T-helper 1 cell treated with Interleukin-12 subunit alpha and Interleukin-12 subunit beta and Interleukin-4 antibody, amounts not matched to agents 30 μg/mL and 1 μg/mL, for 36 hours (primary cell): ENCODE data around the gene SLC22A23.

ENCODE experiments used
- H3K27ac Mint-ChIP-seq: one replicate; pipeline ENCODE4 v1.8.0; 2021; ENCODE audit warnings: mild to moderate bottlenecking, mixed read lengths
- H3K27me3 Mint-ChIP-seq: one replicate; pipeline ENCODE4 v1.8.0; 2021; ENCODE audit warnings: low read depth, mixed read lengths
- H3K36me3 Mint-ChIP-seq: one replicate; pipeline ENCODE4 v1.8.0; 2021; ENCODE audit warnings: low read depth, mixed read lengths
- H3K4me1 Mint-ChIP-seq: one replicate; pipeline ENCODE4 v1.8.0; 2021; ENCODE audit warnings: low read depth, mixed read lengths
- H3K4me3 Mint-ChIP-seq: one replicate; pipeline ENCODE4 v1.8.0; 2021; ENCODE audit warnings: mild to moderate bottlenecking, moderate library complexity, mixed read lengths
- H3K9me3 Mint-ChIP-seq: one replicate; pipeline ENCODE4 v1.8.0; 2021; ENCODE audit warnings: mixed read lengths

SLC22A23 gene

DNA sequence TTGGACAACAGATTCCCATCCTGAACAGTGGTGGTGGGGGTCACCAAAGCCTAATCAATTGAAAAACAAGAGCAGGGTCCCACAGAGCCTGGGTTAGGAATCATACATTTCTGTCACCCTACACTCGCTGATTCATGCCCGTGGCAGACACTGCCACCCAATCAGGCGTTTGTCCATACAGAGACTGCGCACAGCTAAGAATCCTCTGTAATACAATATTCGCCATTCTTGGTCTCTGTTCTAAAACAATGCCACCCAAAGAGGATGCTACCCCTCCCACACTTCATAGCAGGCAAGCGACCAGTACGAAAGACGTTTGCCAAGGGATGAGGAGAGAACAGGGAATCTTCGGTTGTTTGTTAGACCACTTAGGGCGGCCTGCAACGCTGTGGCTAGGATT is 28.1 kb upstream of the SLC22A23 start:
- H3K27me3 Mint-ChIP-seq, result peaks cover 11% of the 10 kb centered on the region
- H3K36me3 Mint-ChIP-seq, result no peaks in the 10 kb centered on the region
- peaks cover 2% of the 10 kb centered on the region for H3K4me1 Mint-ChIP-seq
- peaks cover 13% of the 10 kb centered on the region for H3K9me3 Mint-ChIP-seq
- H3K27ac Mint-ChIP-seq, result no peak overlapping the region
- no peak overlapping the region for H3K4me3 Mint-ChIP-seq

DNA sequence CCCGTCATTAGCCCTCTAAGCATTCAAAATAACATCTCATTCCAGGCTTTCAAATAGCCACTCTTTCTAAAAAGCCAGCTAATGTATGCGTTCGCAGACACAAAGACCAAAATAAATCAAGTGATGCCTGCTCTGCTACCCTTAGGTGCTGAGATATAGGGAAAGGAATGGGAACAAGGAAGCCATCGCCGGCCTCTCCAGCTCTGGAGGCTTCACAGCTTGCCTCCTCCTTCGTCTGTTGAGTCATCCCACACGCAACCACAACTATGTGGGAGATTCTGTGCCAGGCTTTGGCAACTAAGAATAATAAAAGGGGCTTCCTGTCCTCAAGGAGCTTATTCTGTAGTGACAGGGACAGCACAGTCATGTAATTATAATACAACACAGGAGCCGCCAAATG is 27.3 kb upstream of the SLC22A23 start:
- Mint-ChIP-seq H3K27me3 (peaks cover 13% of the 10 kb centered on the region), H3K27ac (no peak overlapping the region), H3K36me3 (no peaks in the 10 kb centered on the region), H3K9me3 (peaks cover 17% of the 10 kb centered on the region), H3K4me3 (no peak overlapping the region), H3K4me1 (peaks cover 2% of the 10 kb centered on the region)

DNA sequence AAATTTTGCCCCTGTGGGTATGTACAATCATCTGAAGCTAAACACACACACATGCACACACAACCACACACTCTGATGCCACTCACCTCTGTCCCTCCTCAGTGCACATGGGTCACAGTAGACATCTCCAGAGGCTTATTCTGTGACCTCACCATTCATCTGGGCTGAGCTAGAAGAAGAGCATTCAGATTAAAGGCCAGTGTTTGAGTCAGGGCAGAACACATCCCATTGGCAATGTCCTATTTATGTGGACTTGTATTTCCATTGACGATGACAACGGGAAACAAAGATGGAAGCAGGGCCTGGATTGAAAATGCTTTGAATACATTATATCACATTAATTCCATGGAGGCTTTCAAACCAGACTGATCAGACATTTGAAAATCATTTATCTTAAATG is 26.8 kb upstream of the SLC22A23 start:
- peaks cover 13% of the 10 kb centered on the region for H3K27me3 Mint-ChIP-seq
- peaks cover 17% of the 10 kb centered on the region for H3K9me3 Mint-ChIP-seq
- H3K27ac Mint-ChIP-seq, result no peak overlapping the region
- peaks cover 2% of the 10 kb centered on the region for H3K4me1 Mint-ChIP-seq
- no peak overlapping the region for H3K4me3 Mint-ChIP-seq
- H3K36me3 Mint-ChIP-seq, result no peaks in the 10 kb centered on the region

DNA sequence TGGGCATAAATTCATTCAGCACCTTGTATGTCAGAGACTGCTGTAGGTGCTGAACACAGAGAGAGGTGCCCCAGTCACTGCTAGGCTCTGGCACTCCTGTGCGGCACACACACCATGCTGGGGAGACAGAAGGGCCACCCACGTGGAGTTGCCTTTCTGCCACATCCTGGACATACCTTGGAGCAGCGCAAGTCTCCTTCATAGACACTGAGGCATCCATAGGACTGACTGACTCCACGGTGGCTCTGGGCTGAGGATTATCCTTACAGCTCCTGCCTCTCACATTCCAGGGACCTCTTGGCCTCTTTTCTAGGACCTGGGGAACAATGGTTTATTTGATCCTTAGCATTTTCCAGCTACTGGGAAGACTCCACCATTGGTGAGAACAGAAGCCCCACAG is 26.0 kb upstream of the SLC22A23 start:
- peaks cover 17% of the 10 kb centered on the region for H3K9me3 Mint-ChIP-seq
- no peak overlapping the region for H3K27ac Mint-ChIP-seq
- no peaks in the 10 kb centered on the region for H3K36me3 Mint-ChIP-seq
- peaks cover 13% of the 10 kb centered on the region for H3K27me3 Mint-ChIP-seq
- no peak overlapping the region for H3K4me3 Mint-ChIP-seq
- peaks cover 2% of the 10 kb centered on the region for H3K4me1 Mint-ChIP-seq

DNA sequence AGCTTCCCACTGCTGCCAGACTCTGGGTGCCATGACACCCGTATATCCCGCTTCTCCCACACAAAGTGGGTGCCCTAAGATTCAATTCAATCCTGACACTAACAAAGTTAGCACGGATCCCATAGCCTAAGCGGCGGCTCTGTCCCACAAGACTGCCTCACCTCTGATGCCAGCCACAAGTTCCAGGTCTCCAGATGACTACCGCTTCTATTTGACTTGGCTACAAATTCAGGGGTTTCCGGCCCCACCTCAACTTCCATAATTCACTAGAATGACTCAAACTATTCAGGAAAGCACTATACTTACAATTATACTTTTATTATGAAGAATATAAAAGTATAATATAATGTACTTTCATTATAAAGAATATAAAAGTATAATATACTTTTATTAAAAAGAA is 24.8 kb upstream of the SLC22A23 start:
- Mint-ChIP-seq H3K4me1 (peaks cover 2% of the 10 kb centered on the region), H3K4me3 (no peak overlapping the region), H3K36me3 (no peaks in the 10 kb centered on the region), H3K27me3 (peaks cover 13% of the 10 kb centered on the region), H3K9me3 (peaks cover 17% of the 10 kb centered on the region), H3K27ac (no peak overlapping the region)

DNA sequence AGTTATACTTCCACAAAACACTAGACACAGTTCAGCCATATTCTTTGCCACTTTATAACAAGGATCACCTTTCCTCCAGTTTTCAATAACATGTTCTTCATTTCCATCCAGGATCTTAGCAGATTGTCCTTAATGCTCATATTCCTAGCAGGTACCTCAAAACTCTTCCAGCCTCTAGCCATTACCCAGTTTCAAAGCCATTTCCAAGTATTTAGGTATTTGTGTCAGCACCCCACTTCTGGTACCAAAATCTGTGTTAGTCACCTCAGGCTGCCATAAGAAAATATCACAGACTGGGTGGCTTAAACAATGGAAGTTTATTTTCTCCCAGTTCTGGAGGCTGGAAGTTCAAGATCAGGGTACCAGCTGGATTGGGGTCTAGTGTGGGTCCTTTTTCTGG is 23.2 kb upstream of the SLC22A23 start:
- H3K36me3 Mint-ChIP-seq, result no peaks in the 10 kb centered on the region
- H3K27me3 Mint-ChIP-seq, result peaks cover 16% of the 10 kb centered on the region
- no peak overlapping the region for H3K27ac Mint-ChIP-seq
- no peak overlapping the region for H3K4me3 Mint-ChIP-seq
- H3K9me3 Mint-ChIP-seq, result peaks cover 17% of the 10 kb centered on the region
- no peaks in the 10 kb centered on the region for H3K4me1 Mint-ChIP-seq

DNA sequence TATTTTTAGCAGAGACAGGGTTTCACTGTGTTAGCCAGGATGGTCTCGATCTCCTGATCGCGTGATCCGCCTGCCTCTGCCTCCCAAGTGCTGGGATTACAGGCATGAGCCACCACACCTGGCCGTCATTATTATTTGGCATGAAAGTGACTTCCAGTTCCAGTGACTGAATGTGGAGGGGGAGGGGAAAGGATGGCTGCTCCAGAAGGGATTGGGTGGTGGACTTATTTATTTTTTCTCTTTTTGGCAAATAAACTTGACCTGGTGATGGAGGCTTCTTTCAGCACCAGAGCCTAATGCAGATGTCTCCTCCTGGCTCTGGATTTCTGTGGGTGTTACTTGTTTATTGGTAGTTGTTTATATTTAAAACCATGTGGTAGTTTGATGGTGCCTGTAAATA is 16.9 kb upstream of the SLC22A23 start:
- no peaks in the 10 kb centered on the region for H3K9me3 Mint-ChIP-seq
- peaks cover 3% of the 10 kb centered on the region for H3K27me3 Mint-ChIP-seq
- no peaks in the 10 kb centered on the region for H3K4me1 Mint-ChIP-seq
- H3K36me3 Mint-ChIP-seq, result no peaks in the 10 kb centered on the region
- H3K27ac Mint-ChIP-seq, result no peak overlapping the region
- no peak overlapping the region for H3K4me3 Mint-ChIP-seq

DNA sequence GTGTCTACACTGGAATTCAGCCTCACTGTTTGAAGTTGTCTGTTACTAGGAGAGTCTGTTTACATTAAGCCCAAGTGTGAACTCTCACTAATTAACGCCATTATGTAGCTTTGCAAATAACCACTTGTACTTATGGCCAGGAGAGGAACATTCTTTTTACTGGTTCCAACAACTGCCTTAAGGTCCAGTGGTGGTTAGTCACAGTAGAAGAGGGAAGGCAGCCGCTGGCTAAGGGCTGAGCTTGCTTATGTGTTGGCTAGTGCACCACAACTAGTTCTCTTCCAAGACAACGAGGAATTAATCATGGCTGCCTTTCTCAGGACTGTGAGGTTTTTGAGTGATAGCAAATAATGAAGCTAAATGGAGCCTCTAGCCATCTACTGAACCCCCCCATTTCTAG is 14.9 kb upstream of the SLC22A23 start:
- H3K4me1 Mint-ChIP-seq, result no peaks in the 10 kb centered on the region
- H3K27me3 Mint-ChIP-seq, result peaks cover 4% of the 10 kb centered on the region
- H3K27ac Mint-ChIP-seq, result no peak overlapping the region
- H3K36me3 Mint-ChIP-seq, result no peaks in the 10 kb centered on the region
- H3K4me3 Mint-ChIP-seq, result no peak overlapping the region
- no peaks in the 10 kb centered on the region for H3K9me3 Mint-ChIP-seq

DNA sequence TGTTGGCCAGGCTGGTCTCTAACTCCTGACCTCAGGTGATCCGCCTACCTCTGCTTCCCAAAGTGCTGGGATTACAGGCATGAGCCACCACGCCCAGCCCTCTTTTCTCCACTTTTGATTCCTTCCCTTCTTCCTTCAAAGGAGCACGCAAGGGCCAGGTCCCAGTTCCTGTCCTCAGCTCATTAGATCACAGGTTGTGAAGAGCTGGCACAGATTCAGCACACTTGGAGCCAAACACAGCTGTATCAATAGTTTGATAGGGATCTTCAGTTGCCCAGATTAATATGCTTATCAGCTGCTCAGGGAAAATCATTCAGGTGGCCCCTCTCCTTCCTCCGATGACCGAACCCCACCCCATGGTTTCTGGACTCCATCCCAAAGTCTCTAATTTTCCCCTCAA is 14.4 kb upstream of the SLC22A23 start:
- no peaks in the 10 kb centered on the region for H3K9me3 Mint-ChIP-seq
- H3K27ac Mint-ChIP-seq, result no peak overlapping the region
- H3K36me3 Mint-ChIP-seq, result no peaks in the 10 kb centered on the region
- H3K27me3 Mint-ChIP-seq, result peaks cover 8% of the 10 kb centered on the region
- no peaks in the 10 kb centered on the region for H3K4me1 Mint-ChIP-seq
- H3K4me3 Mint-ChIP-seq, result no peak overlapping the region

DNA sequence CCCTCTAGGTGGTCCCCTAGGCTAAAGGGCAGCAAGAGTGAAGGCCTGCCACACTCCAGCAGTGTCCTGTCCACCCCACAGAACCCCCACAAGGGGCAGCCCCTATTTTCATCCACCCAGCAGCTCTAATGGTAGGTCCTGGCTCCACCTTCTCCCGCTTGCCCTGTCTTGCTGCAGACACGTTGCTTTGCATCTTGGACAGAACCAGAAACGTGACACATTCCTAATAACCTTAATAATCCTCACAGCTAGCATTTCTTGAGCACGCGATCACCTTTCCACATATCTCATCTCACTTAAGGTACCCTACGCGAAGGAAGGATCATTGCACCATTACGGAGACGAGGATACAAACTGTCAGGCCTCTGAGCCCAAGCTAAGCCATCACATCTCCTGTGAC is 11.7 kb upstream of the SLC22A23 start:
- Mint-ChIP-seq H3K36me3 (no peaks in the 10 kb centered on the region), H3K9me3 (no peaks in the 10 kb centered on the region), H3K4me1 (no peaks in the 10 kb centered on the region), H3K27ac (no peak overlapping the region), H3K27me3 (peaks cover 5% of the 10 kb centered on the region), H3K4me3 (no peak overlapping the region)

DNA sequence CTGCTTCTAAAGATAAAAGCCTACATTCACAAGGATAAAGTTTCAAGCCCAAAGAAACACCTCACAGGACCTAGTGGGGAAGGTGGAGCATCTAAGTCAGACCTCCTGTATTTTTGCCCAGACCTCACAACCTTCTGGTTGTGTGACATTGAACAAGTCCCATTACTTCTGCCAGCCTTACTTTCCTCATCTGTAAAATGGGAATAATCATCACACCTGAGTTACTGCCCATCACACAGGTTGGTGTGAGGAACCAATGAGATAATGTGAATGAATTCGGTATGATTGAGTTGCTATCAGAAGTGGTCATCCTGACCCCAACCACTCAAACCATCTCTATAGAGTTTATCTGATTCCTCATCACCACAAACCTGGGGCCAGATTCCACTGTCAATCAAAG is 11.1 kb upstream of the SLC22A23 start:
- no peak overlapping the region for H3K4me3 Mint-ChIP-seq
- H3K4me1 Mint-ChIP-seq, result no peaks in the 10 kb centered on the region
- peaks cover 7% of the 10 kb centered on the region for H3K27me3 Mint-ChIP-seq
- no peak overlapping the region for H3K27ac Mint-ChIP-seq
- no peaks in the 10 kb centered on the region for H3K9me3 Mint-ChIP-seq
- H3K36me3 Mint-ChIP-seq, result no peaks in the 10 kb centered on the region

DNA sequence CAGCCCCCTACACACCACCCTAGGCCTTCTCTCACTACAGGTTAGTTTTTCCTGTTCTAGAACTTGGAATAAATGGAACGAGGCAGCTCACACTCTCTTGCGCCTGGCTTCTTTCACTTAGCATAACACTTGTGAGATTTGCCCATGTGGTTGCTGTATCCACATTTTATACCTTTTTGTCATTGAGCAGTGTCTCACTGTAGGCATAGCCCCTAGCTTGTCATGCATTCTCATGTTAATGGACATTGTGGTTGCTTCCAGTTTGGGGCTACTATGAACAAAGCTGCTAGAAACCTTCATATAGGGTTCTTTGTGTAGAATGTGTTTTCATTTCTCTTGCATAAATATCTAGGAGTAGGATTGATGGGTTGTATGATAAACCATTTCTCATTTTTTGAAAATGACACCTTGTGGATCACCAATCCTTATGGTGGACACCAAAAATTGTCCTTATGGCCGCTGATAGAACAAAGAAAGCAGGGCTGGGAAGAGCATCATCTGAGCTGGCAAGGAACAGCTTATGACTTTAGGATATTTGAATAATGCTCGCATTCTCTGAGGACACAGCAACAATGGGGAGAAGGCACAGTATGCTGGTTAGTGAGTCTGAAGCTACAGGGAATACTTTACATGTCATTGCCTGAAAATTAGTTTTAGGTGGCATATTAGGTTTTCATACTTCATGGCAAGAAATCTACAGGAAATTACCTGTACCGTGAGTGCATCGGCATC is 9.8 kb upstream of the SLC22A23 start:
- H3K27me3 Mint-ChIP-seq, result peaks cover 18% of the 10 kb centered on the region
- H3K27ac Mint-ChIP-seq, result no peak overlapping the region
- no peaks in the 10 kb centered on the region for H3K9me3 Mint-ChIP-seq
- H3K4me3 Mint-ChIP-seq, result no peak overlapping the region
- no peaks in the 10 kb centered on the region for H3K36me3 Mint-ChIP-seq
- H3K4me1 Mint-ChIP-seq, result no peaks in the 10 kb centered on the region

DNA sequence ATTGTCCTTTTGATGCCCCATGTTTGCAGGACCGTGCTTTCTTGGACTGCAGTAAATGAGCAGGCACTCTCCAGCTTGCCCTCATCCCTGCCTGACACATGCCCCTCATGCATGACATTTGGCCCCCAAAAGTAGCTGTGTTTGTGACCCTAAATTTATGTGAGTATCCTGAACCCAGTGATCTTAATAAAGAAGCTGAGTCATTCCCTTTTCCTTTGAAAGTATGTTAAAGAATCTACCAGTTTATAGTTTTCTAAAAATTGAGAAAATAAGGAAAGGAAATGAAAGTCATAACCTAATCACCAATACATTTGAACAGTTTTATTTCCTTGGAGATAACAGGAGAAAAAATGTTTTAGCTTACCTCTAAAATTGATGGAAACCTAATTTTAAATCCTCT is 3.4 kb upstream of the SLC22A23 start:
- Mint-ChIP-seq H3K36me3 (no peaks in the 10 kb centered on the region), H3K4me3 (no peak overlapping the region), H3K27me3 (peaks cover 52% of the 10 kb centered on the region)

DNA sequence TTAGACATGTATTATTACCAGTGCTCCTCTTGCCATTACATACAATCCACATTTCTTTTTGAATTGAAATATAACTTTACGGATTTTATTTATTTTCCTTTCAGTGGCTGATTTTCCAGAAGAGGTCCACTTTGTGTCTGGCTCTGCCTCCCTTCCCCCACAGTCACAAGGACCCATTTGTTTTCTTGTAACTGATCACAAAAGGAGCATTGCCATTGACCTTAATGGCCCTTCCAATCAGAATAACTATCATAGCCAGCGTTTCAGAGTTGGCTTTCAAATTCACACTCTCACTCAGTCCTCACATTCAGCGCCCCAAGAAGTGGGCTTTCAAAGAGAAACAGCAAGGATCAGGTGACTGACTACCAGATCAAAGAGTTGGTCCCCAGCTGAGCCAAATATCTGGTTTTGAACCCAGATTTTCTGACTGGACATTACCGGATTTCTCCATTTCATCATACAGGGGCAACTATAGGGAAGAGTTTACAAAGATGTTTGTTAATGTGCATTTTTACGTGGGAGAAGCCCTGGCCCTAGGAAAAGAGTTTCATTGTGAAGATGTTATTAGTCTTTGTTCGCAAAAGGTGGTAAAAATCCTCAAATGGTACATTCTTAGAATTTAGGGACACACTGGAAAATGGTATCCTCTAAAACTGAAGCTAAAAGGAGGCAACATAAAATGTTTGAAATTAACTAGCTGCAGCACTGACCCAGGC is 2.0 kb upstream of the SLC22A23 start:
- Mint-ChIP-seq H3K4me1 (peaks cover 4% of the 10 kb centered on the region), H3K27me3 (peaks cover 52% of the 10 kb centered on the region), H3K27ac (peak overlapping the region; percentile 2), H3K4me3 (peak overlapping the region; percentile 37), H3K9me3 (no peaks in the 10 kb centered on the region), H3K36me3 (no peaks in the 10 kb centered on the region)

More for the DNA sequence above, 3.4 kb upstream of the SLC22A23 start:
- Mint-ChIP-seq H3K9me3 (no peaks in the 10 kb centered on the region), H3K4me1 (peaks cover 4% of the 10 kb centered on the region), H3K27ac (no peak overlapping the region)
